NCI-H345 treated with DMSO at 0.1 percent for 48 hours (cell line): Measurements from ENCODE around the gene COL5A2.
A peak's percentile ranks its signal among the peaks of the same experiment; 100 is the strongest.

Source experiments
- DNase-seq: peaks from one replicate; lab custom pipeline; 2025; ENCODE audit not compliant: unreplicated experiment; lab: John Stamatoyannopoulos, UW

The COL5A2 gene

DNA sequence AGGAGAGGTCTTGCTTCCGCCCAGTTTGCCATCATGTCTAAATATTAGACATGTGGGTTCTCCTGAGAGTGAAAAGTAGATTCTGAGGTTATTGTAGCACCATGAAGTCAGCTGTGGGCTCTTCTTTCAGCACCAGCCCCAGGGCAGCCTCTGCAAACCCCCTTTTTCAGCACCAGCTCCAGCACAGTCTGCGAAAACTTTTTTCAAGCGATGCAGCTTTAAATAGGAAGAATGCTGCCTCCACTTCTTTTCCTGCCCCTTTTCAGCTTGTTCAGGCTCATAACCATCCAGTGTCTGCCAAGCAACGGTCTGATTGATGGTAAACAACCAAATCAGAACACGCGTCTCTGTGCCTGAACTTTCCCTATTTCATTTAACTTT is at the start of gene COL5A2:
COL5A2 (minus strand) TSS at position 192 of the 381 bp plus-strand sequence; CDS start at position 35, 157 bp downstream.
- DNase-seq: no peak

DNA sequence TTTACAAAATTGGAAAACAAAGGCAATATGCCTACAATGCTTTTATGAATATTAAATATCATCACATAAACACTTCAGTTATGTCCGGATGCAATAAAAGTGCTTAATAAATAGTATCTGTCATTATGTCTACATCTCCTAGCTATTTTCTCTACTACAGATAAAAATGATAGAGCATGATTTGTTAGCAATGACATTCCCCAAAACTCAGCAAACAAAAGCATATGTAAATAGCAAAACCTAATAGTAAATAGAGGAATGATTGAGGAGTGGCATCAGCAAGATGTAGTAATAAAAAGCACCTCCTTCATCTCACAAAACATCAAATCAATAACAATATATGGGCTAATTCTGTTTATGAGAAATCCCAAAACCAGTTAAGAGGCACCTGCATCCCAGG is 46.5 kb upstream of the COL5A2 start:
- DNase-seq: no peak

DNA sequence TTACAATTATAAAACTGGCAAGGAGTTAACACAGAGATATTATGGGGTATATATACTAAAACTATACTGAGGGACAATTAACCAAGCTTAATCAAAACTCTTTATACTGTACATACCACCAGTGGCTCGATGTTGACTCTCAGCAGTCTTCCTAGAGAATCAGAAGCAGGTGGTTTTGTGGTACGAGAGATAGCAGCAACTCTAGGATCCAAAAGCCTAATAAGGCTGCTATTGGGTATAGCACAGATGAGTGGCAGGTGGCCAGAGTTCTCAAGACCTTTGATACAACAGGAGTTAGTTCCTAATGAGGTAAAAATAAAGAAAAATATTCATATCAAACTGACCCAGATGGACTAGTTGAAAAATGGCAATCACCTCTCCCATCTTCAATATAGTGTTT is 45.5 kb upstream of the COL5A2 start:
- no peak for DNase-seq

DNA sequence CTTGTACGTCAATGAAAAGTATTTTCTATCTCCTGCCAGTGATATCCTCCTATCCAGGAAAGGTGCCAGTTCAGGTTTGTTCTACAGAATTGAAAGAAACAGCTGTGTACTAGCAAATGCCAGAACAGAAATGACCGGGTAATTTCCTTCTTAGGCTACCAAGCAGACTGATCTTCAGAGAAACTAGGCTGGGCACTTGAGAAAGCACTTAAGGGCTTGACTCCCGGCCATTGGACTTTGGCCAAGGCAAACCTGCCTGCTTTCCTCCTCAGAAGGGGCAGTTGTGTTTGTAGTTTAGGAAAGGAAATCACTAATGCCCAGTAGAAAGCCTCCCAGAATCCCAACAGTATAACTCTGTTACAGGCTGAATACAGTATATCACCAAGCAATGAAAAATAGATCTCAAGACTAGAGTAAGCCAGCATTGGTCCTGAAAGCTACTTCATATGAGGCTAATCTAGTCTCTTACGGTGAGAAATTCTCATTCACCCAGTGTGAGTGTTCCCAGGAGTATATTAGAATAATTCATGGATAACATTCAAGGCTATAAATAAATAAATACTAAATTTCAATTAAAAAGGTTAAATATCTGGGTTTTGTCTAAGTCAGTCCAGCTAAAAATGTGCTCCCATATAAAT is 43.0 kb upstream of the COL5A2 start:
- no peak for DNase-seq

DNA sequence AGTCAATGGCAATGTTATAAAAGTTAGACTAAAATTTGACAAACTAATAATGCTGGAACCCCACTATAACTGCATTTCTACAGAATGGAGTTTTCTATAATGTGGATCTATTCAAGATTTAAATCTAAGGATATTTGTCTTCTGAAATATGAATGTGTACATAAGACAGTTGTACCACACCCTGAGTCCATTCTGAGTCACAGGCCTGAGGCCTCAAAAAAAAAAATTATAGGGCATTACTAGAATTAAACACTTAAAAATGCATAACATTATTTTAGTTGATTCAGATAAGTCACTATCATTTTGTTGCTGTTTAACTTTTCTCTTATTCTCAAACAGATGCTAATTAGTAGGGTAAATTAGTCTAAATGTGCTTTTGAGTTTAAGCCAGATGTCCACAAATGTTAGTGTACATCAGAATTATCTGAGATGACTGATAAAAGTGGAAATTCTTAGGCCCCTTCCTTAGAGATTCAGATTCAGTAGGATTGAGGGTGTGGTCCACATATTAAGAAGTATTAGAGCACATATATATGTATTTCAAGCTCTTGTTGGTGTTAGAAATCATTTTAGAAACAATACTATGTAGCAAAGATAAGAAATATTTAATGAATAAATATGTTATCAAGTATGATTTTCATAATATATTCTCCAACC is 42.4 kb upstream of the COL5A2 start:
- DNase-seq: no peak

DNA sequence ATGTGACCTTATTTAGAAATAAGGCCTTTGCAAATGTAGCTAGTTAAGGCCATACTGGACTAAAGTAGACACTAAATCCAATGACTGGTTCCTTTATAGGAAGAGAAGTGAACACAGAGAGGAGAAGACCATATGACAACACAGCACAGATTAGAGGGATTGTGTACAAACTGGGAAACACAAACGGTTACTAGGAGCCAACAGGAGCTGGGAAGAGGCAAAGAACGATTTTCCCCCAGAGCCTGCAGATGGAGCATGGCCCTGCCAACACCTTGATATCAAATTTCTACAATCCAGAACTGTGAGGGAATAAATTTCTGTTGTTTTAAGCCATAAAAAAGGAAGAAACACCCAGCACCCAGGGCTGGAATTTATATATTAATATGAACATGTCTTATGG is 38.7 kb upstream of the COL5A2 start:
- DNase-seq: no peak

DNA sequence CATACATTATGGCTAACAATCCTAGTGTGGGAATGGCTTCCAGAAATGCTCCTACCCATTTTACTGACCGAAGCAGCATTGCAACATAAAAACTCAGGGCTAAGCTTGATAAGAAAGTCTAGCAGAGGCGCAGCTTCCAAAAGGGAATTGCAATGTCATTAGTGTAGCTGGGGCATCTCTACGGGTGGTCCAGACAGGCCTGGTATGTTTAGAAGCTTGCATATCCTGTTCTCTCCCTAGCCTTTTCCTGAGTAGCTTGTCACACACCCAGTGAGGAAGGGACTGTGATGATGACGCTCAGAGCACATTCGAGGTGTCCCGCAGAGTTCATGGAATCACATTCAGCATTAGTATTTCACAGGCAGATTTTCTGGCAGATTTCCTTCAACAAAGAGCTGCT is 38.0 kb upstream of the COL5A2 start:
- DNase-seq: no peak

DNA sequence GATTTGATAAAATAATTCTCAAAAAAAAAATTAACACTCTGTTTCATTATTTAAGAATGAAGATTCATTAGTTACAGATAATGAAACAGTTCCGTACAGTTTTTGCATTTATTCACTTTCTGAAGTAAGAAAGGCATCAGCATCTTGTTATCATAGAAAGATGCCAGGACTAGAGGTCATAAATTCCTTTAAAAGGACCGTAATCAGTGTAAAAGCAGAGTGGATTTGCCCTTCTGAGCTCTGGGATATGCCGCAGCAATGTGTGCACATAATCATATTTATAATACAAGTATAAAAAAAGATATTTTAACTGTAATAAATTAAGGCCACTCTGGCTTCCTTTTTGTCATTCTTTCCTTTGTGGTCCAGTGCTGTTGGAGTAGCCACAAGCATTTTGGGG is 37.5 kb upstream of the COL5A2 start:
- no peak for DNase-seq

DNA sequence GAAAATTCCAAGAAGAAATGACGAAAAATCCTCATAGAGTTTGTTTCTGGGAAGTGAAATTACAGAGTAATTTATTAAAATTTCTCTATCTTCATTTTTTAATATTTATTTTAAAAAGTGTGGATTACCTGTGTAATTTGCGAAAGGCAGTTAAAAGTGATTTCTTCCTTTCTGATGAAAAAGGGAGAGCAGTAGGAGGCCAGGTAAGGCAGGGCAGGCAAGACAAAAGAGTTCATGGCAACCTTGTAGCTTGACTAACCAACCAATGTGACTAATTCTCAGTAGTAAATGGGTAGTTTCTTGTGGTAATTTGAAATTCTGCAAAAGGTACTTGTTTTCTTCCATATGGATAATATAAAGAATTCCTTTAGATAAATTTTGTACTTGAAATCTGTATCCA is 34.9 kb upstream of the COL5A2 start:
- DNase-seq: no peak

DNA sequence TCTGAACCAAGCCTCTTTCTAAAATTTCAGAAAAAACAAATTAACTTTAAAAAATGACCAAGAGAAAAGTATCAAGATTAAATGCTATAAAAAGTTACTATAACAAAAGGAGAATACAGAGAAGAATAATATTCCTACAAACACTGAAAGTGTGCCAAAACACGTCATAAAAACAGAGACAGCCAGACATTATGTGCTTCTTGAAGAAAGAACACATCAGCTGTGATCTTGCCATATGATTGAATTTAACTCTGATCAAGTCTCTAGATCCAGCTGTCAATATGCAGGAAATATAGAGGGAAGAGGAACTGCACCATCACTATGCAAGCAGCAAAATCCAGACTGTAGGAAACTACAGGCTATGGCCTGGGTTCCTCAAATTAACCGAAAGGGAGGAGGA is 33.7 kb upstream of the COL5A2 start:
- DNase-seq: no peak

DNA sequence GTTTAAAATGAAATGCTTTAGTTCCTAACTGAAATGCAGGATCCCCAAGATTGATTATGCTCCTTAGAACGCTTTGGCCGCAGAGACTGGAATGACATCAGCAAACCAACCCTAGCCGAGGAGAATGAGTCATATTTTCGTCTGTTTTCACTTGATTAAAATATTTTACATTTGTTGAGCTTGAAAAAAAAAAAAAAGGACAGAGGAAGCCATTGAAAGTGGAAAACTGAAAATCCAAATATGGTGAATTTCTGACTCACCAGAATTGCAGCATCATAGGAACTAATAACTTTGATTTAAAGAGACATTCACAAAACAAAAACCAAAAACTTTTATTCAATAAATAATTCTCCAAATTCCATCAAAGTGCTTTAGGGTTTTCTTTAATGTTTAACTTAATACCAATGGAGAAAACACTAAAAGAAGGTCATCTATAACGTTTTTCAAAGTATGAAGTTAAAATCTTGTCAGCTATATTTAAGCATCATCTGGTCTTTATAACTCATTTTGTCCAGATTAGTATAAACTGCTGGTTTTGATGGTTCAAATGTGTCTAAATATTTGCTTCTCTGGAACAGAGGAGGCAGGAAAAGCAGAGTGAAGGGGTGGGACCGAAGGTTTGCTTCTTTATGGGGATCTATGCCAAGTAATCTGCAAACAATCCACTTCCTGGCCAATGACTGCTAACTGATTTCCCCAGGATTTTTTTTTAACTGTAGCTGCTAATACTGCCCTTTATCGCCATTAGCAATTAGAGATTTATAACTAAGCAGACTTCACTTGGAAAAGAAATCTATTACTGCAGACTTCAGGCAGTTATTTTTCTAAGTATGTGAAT is 30.9 kb upstream of the COL5A2 start:
- no peak for DNase-seq

DNA sequence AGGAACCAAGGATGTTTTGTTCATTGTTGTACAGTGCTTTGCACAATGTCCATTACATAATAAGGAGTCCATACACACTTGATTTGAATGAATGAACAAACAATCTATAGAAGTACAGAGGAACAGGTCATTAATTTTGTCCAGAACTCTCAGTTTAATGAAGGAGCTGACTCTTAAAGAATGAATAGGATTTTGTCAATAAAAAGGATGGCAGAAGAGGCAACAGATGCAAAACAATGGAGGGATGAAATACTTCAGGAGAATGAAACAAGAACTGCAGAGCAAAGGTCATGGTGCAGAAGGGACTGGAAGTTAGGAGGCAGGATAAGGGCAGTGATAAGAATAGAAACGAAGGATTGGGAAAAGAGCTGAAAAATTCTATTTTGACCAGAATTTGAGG is 28.7 kb upstream of the COL5A2 start:
- DNase-seq: no peak

DNA sequence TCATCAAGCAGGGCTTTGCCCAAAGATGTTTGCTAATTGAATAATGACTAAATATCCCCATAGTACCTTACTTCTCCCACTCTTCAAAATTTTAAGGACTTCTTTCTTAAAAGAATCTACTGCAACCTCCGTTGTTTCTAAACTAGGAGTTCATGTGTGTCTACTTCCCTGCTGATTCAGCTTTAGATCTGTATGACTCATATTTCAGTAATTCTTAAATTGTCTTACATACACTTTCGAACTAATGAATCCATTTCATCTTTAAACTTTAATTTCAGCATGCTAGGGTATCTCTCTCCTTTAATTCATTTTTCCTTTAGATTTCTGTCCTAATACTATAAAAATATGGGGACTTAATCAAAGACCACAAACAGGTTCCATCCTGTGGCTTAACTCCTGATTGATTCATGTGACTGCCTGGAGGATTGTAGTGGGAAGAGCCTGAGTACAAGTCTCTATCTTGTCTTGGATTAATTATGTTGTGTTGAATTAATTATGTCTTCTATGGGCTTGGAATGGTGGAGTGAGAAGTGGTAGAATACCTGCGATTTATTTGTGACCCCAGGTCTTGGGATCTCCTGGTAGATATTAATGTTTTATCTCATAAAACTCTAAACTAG is 24.9 kb upstream of the COL5A2 start:
- DNase-seq: no peak

DNA sequence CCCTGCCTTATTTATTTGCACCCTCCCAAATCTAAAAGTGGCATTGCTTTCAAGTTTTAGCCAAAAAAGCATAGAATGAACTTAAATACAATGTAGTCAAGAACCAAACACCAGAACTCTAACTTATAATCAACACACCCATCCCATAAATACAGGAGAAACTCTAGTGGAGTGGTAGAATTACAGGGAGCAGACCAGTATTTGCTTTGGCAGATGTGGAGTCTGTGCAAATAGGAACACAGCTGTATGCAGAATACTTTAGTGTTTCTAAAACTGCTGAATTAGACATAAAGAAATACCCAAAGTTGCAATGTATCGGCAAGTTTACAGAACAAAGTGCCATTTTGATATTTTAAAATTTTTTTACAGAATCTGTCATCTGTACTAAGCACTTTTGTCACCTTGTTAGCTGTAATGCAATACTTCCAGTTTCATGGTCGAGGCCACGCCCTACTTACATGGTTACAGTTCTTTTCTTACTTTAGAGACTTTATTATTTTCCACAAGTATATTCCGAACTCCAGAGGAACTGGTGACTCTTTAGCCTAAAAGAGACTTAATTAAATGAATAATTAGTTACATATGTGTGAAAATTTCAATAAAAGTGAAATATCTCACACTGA is 23.7 kb upstream of the COL5A2 start:
- DNase-seq: no peak

DNA sequence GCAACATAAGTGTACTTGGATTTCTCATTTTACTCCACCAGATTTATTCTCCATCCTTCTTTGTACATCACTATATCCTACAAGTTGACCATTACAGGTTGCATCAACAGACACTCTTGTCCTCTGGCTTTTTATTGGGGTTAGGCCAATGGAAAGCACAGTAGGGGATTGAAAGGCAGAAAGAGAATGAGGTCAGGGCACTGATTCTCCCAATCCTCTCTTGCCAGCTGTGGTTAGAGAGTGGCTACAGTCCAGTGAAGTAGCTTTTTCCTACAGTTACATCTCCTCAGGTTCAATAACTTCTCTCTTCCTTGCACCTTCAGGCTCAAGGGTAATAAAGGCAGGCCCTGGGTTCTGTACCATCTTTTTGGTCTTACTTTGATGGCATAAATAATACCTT is 20.2 kb upstream of the COL5A2 start:
- DNase-seq: no peak

DNA sequence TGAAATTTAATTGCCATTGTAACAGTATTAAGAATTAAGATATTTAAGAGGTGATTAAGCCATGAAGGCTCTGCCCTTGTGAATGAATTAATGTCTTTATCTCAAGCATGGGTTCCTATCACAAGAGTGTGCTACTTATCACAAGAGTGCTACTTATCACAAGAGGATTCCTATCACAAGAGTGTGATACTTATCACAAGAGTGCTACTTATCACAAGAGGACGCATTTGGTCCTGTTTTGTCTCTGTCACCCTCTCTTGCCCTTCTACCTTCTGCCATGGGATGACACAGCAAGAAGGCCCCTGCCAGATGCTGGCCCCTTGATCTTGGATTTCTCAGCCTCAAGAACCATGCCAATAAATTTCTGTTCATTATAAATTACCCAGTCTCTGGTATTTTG is 13.2 kb upstream of the COL5A2 start:
- peak; percentile 1 for DNase-seq

DNA sequence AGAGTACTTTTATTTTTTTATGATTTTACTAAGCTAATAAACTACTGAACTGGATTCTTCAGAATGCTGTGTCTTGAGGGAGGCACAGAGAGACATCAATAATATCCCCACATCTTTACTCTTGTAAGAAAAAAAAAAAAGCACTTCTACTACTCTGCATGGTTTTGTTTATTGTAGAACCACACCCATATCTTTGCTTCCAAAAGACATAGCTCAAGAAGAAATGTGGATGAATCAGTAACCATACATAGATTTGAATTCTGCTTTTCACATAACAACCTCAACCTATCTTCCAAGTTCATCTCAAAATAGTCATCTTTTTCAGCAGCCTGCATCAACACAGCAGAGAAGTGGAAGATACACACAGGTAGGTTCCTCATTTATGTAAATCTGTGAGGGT is 12.2 kb upstream of the COL5A2 start:
- no peak for DNase-seq

DNA sequence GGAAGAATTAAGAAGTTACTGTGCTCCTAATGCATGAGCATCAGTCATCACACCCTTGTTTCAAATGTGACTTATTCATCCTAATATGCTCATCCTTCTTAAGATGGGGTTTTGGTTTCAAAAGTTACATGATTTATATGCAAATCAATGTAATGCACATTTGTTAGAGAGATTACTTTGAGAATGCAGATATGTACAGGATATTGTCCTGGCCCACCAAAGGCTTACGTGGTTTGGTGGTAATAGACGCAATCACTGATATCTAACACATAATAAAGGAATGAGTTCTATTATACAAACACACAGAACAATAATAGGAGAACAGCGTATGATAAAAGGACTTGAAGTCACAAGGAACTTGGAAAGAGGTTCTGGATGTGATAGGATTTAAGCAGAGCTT is 11.1 kb upstream of the COL5A2 start:
- no peak for DNase-seq

DNA sequence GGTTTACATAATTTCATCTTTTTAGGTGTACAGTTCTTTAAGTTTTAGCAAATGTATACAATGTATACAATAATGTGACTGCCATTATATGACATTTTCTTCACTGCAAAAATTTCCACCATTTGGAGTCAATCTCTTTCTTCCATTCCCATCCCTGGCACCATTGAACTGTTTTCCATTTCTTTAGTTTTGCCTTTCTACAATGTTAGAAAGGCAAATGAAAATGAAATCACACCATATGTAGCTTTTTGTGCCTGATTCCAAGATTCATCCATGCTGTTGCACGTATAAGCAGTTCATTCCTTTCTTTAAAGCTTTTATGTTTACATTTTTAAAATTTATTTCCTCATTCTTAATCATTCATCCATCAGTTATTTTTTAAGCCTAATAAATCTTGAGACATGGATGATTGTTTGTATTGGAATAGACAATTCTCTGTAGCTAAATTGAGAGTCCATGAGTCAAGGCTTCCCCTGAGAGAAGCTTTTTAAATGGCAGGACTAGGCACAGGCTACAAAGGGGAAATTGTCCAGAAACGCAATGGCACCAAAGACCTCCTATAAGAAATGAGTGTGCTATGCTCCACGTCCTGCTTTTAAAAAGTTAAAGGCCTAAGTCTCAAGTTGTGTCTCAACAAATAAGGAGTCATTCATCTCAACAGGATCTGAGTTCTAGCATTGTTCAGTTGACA is 8.7 kb upstream of the COL5A2 start:
- DNase-seq: no peak

DNA sequence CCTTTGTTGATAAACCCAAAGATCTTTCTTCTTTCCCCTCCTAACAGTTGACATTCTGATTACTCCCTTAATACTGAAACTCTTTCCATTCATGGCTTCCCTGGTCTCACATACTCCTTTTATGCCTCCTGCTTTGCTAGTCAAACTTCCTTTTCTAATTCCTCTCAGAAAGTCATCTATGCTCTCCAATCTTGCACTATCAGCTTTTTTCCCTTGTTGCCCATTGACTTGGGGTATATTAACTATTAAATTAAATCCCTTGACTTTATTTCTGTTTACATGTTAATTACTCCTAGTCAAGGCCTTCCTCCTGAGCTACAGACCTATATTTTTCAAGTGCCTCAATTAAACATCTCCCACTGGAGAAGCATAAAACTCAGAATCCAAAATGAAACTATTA is 3.6 kb upstream of the COL5A2 start:
- no peak for DNase-seq

DNA sequence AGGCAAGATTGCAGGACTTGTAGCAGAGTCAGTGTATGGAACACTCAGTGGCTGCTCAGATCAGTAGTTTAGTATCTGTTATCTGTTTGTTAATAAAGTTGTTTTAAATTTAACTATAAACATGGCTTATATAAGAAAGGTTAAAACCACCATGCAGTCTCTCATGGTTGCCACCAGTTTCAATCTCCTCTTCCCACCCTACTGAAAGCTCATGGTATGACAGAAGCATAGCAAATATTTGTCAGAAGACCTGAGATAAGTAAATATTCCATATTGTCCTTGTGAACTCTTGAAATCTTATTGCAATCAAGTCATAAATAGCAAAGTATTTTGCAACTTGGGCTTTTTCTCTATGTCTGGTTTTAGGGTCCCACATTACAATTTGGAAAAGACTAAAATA is 2.1 kb upstream of the COL5A2 start:
- DNase-seq: no peak
